ENCODE results near the gene SLC6A12.

DNA sequence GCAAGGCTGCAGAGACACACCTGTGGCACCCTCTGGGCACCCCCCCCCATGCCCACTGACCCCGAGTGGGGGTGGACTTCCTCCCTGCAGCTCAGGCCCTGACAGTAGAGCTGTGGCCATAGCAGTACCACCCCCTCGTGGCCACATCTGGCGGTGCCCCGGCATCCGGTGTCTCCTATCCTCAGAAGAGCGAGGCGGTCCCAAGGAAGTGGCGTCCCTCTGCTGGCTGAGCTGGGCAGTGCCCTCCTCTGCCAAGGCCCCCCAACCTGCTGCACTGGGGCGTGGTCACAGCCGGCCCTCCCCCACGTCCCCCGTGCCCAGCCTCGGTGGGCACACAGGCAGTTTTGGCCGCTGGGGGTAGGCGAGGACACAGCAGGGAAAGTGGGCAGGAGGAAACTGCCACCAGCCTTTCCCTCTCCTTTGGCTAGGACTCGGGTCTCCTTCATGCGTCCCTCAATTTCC lies 6.0 kb upstream of the SLC6A12 start:
- TF ChIP-seq POLR2A (IDR thresholded peaks at IDR 0.05) = no peak
- TF ChIP-seq, protein P1, sequence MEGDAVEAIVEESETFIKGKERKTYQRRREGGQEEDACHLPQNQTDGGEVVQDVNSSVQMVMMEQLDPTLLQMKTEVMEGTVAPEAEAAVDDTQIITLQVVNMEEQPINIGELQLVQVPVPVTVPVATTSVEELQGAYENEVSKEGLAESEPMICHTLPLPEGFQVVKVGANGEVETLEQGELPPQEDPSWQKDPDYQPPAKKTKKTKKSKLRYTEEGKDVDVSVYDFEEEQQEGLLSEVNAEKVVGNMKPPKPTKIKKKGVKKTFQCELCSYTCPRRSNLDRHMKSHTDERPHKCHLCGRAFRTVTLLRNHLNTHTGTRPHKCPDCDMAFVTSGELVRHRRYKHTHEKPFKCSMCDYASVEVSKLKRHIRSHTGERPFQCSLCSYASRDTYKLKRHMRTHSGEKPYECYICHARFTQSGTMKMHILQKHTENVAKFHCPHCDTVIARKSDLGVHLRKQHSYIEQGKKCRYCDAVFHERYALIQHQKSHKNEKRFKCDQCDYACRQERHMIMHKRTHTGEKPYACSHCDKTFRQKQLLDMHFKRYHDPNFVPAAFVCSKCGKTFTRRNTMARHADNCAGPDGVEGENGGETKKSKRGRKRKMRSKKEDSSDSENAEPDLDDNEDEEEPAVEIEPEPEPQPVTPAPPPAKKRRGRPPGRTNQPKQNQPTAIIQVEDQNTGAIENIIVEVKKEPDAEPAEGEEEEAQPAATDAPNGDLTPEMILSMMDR (IDR thresholded peaks at IDR 0.05) = peak in 4 of 6 experiments; percentile 55 to 85 (median 76)

Data from Peyer's patch (tissue), 4 donors.